Thyroid gland (tissue), 4 donors: Measurements from ENCODE around the gene SCN2B. TPM values are rescaled to one million over a fixed set of nuclear protein-coding genes. Genes with fewer than 3 reads are reported as not detected.

ENCODE experiments used
- DNase-seq, 2 donors: peaks; one replicate each; pipeline ENCODE4 v3.0.0-alpha.2; 2019
- H3K27ac ChIP-seq, 3 donors: fragments of 200-600 bp; sonication (generic); 1 replicate in 2 of 3; 2 replicates in 1 of 3; pipeline ENCODE4 v1.5.1; 2016 to 2019; ENCODE audit warnings: mild to moderate bottlenecking in 1 of 3, moderate library complexity in 1 of 3
- H3K27me3 ChIP-seq: fragments of 200-600 bp; sonication (generic); one replicate; pipeline ENCODE4 v1.5.1; 2019
- H3K36me3 ChIP-seq, 2 donors: fragments of 200-600 bp; sonication (generic); one replicate each; pipeline ENCODE4 v1.5.1; 2016 to 2019
- H3K4me1 ChIP-seq, 2 donors: fragments of 200-600 bp; sonication (generic); one replicate each; pipeline ENCODE4 v1.5.1; 2017 to 2019
- H3K4me3 ChIP-seq, 3 donors: fragments of 200-600 bp; sonication (generic); replicated peaks in 1 of 3; 1 replicate in 2 of 3; 2 replicates in 1 of 3; pipeline ENCODE4 v1.5.1; 2016; ENCODE audit warnings: mild to moderate bottlenecking in 1 of 3
- H3K9me3 ChIP-seq: fragments of 200-600 bp; sonication (generic); one replicate; pipeline ENCODE4 v1.5.1; 2017
- CTCF ChIP-seq, 6 experiments: fragments of 200-600 bp in 3 of 6; fragments of 450-650 bp in 3 of 6; sonication (generic) in 3 of 6; IDR thresholded peaks; one replicate each; pipeline ENCODE4 v1.5.1; 2016 to 2019; ENCODE audit warnings: antibody characterized with exemption in 6 of 6, mild to moderate bottlenecking in 2 of 6, inconsistent platforms in 1 of 6, moderate library complexity in 1 of 6
- POLR2A ChIP-seq, 2 donors: fragments of 450-650 bp; IDR thresholded peaks; one replicate each; pipeline ENCODE4 v1.6.1; 2017; ENCODE audit warnings: antibody characterized with exemption in 2 of 2, mild to moderate bottlenecking in 2 of 2, moderate library complexity in 1 of 2
- WGBS, 2 donors: methylation state at CpG; one replicate each; pipeline ENCODE4 v1.1.5; 2017; 5-methylcytosine and 5-hydroxymethylcytosine counted together
- intact Hi-C: fragments of 100-400 bp; cut with DNase I; formaldehyde crosslinking; loops from one replicate; pipeline ENCODE4 v1.15.1; 2023
- total RNA-seq, 4 donors: library from RNA; depleted of rRNA; stranded (reverse); fragments of >200 nt; gene quantifications; one replicate each; pipeline ENCODE4 v1.2.3, GENCODE V29; 2016

SCN2B gene
- total RNA-seq, 4 donors from 2014 or later, result 0.13 to 0.83 (median 0.31) TPM

- Histone ChIP-seq H3K36me3 (no peaks in the 10 kb centered on the region), H3K4me3 (no peak overlapping the region), H3K27me3 (no peaks in the 10 kb centered on the region), H3K27ac (peak overlapping the region in 1 of 3 donors; percentile 45), H3K9me3 (no peaks in the 10 kb centered on the region), H3K4me1 (peaks cover 14 to 32% of the 10 kb centered on the region in 2 donors)
- TF ChIP-seq CTCF (IDR thresholded peaks at IDR 0.05) (no peak), POLR2A (IDR thresholded peaks at IDR 0.05) (no peak)
- WGBS, 2 donors, result 59 to 62% methylated on average over 13 of the region's 13 CpGs
- intact Hi-C loops, result no loop called here
- no peak for DNase-seq
Observed at GRCh38 chr11:118175031-118175992, 1.1 kb downstream of the SCN2B start.

GRCh38 chr11:118174006-118174567, 2.4 kb downstream of the SCN2B start:
- intact Hi-C loops, result no loop called here

GRCh38 chr11:118172356-118172755, 4.1 kb downstream of the SCN2B start:
- WGBS, 2 donors, result 93 to 94% methylated on average over 8 to 9 of the region's 9 CpGs
- intact Hi-C loops, result no loop called here
- H3K36me3 ChIP-seq, result no peaks in the 10 kb centered on the region
- no peaks in the 10 kb centered on the region for H3K9me3 ChIP-seq
- H3K4me1 ChIP-seq, result peaks cover 11 to 27% of the 10 kb centered on the region in 2 donors
- H3K4me3 ChIP-seq, result no peak overlapping the region
- no peak overlapping the region for H3K27ac ChIP-seq
- no peaks in the 10 kb centered on the region for H3K27me3 ChIP-seq
- DNase-seq, result no peak
- no peak for TF ChIP-seq POLR2A (IDR thresholded peaks at IDR 0.05)
- TF ChIP-seq CTCF (IDR thresholded peaks at IDR 0.05), result no peak

More at GRCh38 chr11:118174006-118174567, 2.4 kb downstream of the SCN2B start:
- no peaks in the 10 kb centered on the region for H3K9me3 ChIP-seq
- no peaks in the 10 kb centered on the region for H3K27me3 ChIP-seq
- H3K4me3 ChIP-seq, result no peak overlapping the region
- peaks cover 11 to 27% of the 10 kb centered on the region in 2 donors for H3K4me1 ChIP-seq
- TF ChIP-seq CTCF (IDR thresholded peaks at IDR 0.05) (no peak), POLR2A (IDR thresholded peaks at IDR 0.05) (no peak)
- DNase-seq, result no peak
- H3K27ac ChIP-seq, result no peak overlapping the region
- no peaks in the 10 kb centered on the region for H3K36me3 ChIP-seq
- 85 to 90% methylated on average over 9 of the region's 9 CpGs for WGBS, 2 donors

- Histone ChIP-seq H3K4me3 (no peak overlapping the region), H3K27me3 (no peaks in the 10 kb centered on the region), H3K9me3 (no peaks in the 10 kb centered on the region), H3K4me1 (peaks cover 11 to 27% of the 10 kb centered on the region in 2 donors), H3K27ac (no peak overlapping the region), H3K36me3 (no peaks in the 10 kb centered on the region)
- peak; percentile 68 to 73 for DNase-seq
- no peak for TF ChIP-seq POLR2A (IDR thresholded peaks at IDR 0.05)
- peak; percentile 69 to 94 (median 80) for TF ChIP-seq CTCF (IDR thresholded peaks at IDR 0.05)
- intact Hi-C loops, result no loop called here
- 10 to 13% methylated on average over 13 to 22 of the region's 29 CpGs for WGBS, 2 donors
Observed at GRCh38 chr11:118171269-118172062, 5.0 kb downstream of the SCN2B start.
